ENCODE data around the gene KCNJ3. TPM values are rescaled to one million over a fixed set of nuclear protein-coding genes. Genes with fewer than 3 reads are reported as not detected.

KCNJ3 gene
- total RNA-seq, 1 donor from 2014 or later: 0.26 TPM

GRCh38 chr2:154771664-154772284 lies 73.3 kb downstream of the KCNJ3 start:
- H3K4me3 Mint-ChIP-seq: no peak overlapping the region
- no peaks in the 10 kb centered on the region for H4K20me1 ChIP-seq (ENCODE audit: low read depth)
- H3K9me3 ChIP-seq (ENCODE audit: low read depth): no peaks in the 10 kb centered on the region
- TF ChIP-seq CTCF (IDR thresholded peaks at IDR 0.05) (no peak), EZH2 (IDR thresholded peaks at IDR 0.05) (no peak), EZH2phosphoT487 (IDR thresholded peaks at IDR 0.05) (no peak)
- no peak overlapping the region for H3K9ac ChIP-seq
- H3K4me1 ChIP-seq: no peaks in the 10 kb centered on the region
- peaks cover 2% of the 10 kb centered on the region for H3K27me3 Mint-ChIP-seq (ENCODE audit: insufficient read depth, low read depth)
- no peak overlapping the region for H3K4me3 ChIP-seq
- no peaks in the 10 kb centered on the region for H3K79me2 ChIP-seq (ENCODE audit: low read depth)
- no peak for DNase-seq (ENCODE audit: low spot score)
- no peak overlapping the region for H3K27ac Mint-ChIP-seq
- H3K36me3 ChIP-seq: no peaks in the 10 kb centered on the region
- no peaks in the 10 kb centered on the region for H3K9me3 Mint-ChIP-seq
- H3K27me3 ChIP-seq: no peaks in the 10 kb centered on the region
- H2AFZ ChIP-seq (replicated peaks): no peak overlapping the region
- H3F3A ChIP-seq (ENCODE audit: low read depth): no peaks in the 10 kb centered on the region
- H3K4me1 Mint-ChIP-seq: no peaks in the 10 kb centered on the region
- no peaks in the 10 kb centered on the region for H3K36me3 Mint-ChIP-seq
- H3K4me2 ChIP-seq: no peak overlapping the region
- no peak overlapping the region for H3K27ac ChIP-seq

- Histone ChIP-seq H3K4me2 (no peak overlapping the region), H3K4me3 (no peak overlapping the region), H3K36me3 (no peaks in the 10 kb centered on the region), H3K27ac (no peak overlapping the region), H3F3A (ENCODE audit: low read depth) (no peaks in the 10 kb centered on the region), H3K27me3 (no peaks in the 10 kb centered on the region), H2AFZ (replicated peaks) (no peak overlapping the region), H3K79me2 (ENCODE audit: low read depth) (no peaks in the 10 kb centered on the region), H3K9ac (no peak overlapping the region), H4K20me1 (ENCODE audit: low read depth) (no peaks in the 10 kb centered on the region), H3K9me3 (ENCODE audit: low read depth) (no peaks in the 10 kb centered on the region), H3K4me1 (no peaks in the 10 kb centered on the region)
- H3K9me3 Mint-ChIP-seq: no peaks in the 10 kb centered on the region
- H3K27ac Mint-ChIP-seq: no peak overlapping the region
- H3K36me3 Mint-ChIP-seq: no peaks in the 10 kb centered on the region
- DNase-seq (ENCODE audit: low spot score): no peak
- H3K4me3 Mint-ChIP-seq: no peak overlapping the region
- TF ChIP-seq EZH2 (IDR thresholded peaks at IDR 0.05): no peak
- TF ChIP-seq EZH2phosphoT487 (IDR thresholded peaks at IDR 0.05): no peak
- no peak for TF ChIP-seq CTCF (IDR thresholded peaks at IDR 0.05)
- no peaks in the 10 kb centered on the region for H3K4me1 Mint-ChIP-seq
- no peaks in the 10 kb centered on the region for H3K27me3 Mint-ChIP-seq (ENCODE audit: insufficient read depth, low read depth)
Measured at GRCh38 chr2:154776825-154777224, 78.3 kb downstream of the KCNJ3 start.

- Histone ChIP-seq H3K27ac (no peak overlapping the region), H3K9me3 (ENCODE audit: low read depth) (no peaks in the 10 kb centered on the region), H4K20me1 (ENCODE audit: low read depth) (no peaks in the 10 kb centered on the region), H3K27me3 (no peaks in the 10 kb centered on the region), H2AFZ (replicated peaks) (no peak overlapping the region), H3K4me1 (peaks cover 7% of the 10 kb centered on the region), H3K36me3 (no peaks in the 10 kb centered on the region), H3K9ac (no peak overlapping the region), H3K4me3 (no peak overlapping the region), H3F3A (ENCODE audit: low read depth) (no peaks in the 10 kb centered on the region), H3K79me2 (ENCODE audit: low read depth) (no peaks in the 10 kb centered on the region), H3K4me2 (no peak overlapping the region)
- Mint-ChIP-seq H3K27me3 (ENCODE audit: insufficient read depth, low read depth) (no peaks in the 10 kb centered on the region), H3K4me3 (no peak overlapping the region), H3K27ac (no peak overlapping the region), H3K36me3 (no peaks in the 10 kb centered on the region), H3K4me1 (peaks cover 13% of the 10 kb centered on the region), H3K9me3 (no peaks in the 10 kb centered on the region)
- TF ChIP-seq CTCF (IDR thresholded peaks at IDR 0.05) (no peak), EZH2 (IDR thresholded peaks at IDR 0.05) (no peak), EZH2phosphoT487 (IDR thresholded peaks at IDR 0.05) (no peak)
- no peak for DNase-seq (ENCODE audit: low spot score)
Measured at GRCh38 chr2:154794406-154794805, 95.9 kb downstream of the KCNJ3 start.

Measured in neural progenitor cell (in vitro differentiated cells).